Measurements from ENCODE around the gene MYO9A. TPM values are rescaled to one million over a fixed set of nuclear protein-coding genes. Genes with fewer than 3 reads are reported as not detected.

Gene MYO9A
- total RNA-seq, 1 donor, result 55.9 TPM

DNA sequence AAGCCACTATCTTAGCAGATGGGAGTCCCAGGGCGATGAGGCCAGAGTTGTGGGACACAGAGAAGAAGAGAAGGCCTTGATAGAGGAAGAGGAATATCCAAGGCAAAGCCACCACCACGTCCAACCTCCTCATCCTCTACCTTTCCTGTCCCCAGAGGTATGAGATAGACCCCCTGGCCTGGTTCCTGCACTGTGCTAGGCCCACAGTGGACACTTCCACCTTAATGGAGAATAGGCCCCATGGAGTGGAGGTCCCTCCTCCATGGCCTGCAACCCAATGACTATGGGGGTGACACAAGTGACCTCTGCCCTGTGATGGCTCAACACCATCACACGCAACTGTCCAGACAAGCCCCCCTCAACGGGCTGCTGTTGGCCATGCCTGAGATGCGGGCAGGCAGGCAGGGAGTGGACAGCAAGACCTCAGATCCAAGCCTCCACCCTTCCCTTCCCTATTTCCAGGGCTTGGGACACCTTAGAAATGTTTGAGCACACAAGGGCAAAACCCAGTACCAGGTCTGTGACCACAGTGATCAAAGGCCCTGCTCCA lies 42.8 kb upstream of the MYO9A start:
- TF ChIP-seq, protein P1, sequence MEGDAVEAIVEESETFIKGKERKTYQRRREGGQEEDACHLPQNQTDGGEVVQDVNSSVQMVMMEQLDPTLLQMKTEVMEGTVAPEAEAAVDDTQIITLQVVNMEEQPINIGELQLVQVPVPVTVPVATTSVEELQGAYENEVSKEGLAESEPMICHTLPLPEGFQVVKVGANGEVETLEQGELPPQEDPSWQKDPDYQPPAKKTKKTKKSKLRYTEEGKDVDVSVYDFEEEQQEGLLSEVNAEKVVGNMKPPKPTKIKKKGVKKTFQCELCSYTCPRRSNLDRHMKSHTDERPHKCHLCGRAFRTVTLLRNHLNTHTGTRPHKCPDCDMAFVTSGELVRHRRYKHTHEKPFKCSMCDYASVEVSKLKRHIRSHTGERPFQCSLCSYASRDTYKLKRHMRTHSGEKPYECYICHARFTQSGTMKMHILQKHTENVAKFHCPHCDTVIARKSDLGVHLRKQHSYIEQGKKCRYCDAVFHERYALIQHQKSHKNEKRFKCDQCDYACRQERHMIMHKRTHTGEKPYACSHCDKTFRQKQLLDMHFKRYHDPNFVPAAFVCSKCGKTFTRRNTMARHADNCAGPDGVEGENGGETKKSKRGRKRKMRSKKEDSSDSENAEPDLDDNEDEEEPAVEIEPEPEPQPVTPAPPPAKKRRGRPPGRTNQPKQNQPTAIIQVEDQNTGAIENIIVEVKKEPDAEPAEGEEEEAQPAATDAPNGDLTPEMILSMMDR (IDR thresholded peaks at IDR 0.05; ENCODE audit: insufficient read depth, low read length), result no peak
- DNase-seq (ENCODE audit: low read depth), result no peak
- no peak overlapping the region for H3K4me3 ChIP-seq (ENCODE audit: low read depth, low read length)

DNA sequence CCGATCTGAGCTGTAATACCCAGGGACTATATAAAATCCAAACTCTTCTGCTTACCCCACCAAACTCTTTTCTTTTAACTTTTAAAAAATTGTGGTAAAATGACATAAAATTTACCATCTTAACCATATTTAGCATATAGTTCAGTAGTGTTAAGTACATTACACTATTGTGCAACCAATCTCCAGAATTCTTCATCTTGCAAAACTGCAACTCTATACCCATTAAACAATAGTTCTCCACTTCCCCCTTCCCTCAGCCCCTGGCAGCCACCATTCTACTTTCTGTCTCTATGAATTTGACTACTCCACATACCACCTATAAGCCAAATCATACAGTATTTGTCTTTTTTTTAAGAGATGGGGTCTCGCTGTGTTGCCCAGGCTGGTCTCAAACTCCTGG lies 39.0 kb upstream of the MYO9A start:
- H3K4me3 ChIP-seq (ENCODE audit: low read depth, low read length), result no peak overlapping the region
- TF ChIP-seq, protein P1 (IDR thresholded peaks at IDR 0.05; ENCODE audit: insufficient read depth, low read length), result no peak
- DNase-seq (ENCODE audit: low read depth), result no peak

DNA sequence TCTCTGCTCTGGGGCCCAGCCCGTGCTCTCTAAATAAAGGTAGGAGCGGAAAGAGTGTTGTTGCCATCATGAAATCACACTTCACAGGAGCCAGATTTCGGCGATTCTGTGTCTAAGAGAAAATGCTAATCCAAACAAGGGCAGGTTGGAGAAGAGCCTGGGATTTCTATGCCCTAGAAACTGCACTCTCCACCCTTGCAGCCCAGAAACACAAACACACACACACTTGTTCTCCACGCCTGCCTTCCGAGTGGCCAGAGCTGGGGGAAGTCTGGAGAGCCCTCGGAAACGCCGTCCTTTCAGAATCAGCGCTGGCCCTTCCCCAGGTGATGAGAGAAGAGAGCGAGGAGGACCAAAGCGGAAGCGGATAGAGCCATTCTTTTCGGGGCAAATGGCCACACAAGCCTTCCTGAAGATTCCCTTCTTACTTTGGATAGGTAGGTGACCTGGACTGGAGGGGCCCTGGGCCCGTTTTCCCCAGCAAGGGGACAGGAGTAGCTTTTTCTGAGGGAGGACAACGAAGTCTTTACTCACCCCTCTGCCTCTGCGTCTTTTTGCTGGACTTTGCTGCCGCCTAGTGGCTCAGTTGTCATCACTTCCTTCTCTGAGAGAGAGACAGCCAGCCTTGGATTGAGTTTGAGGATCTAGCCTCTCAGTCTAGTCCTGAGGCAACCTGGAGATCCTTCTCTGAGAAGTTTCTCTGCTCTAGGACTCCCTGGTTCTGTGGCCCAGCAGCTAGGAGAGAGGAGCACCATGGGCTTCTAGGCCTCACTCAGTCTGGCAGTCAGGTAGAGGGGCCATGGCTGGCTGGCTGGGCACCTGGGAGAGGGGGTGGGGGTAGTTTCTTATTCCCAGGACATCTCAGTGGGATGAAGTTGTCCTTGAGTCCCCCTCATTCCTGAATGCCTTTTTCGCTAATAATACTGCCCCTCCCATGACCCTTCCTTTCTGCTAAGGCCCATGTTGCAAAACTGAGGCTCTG lies 38.0 kb upstream of the MYO9A start:
- TF ChIP-seq, protein P1 (IDR thresholded peaks at IDR 0.05; ENCODE audit: insufficient read depth, low read length), result peak; percentile 83
- DNase-seq (ENCODE audit: low read depth), result peak; percentile 85
- H3K4me3 ChIP-seq (ENCODE audit: low read depth, low read length), result peak overlapping the region; percentile 69

DNA sequence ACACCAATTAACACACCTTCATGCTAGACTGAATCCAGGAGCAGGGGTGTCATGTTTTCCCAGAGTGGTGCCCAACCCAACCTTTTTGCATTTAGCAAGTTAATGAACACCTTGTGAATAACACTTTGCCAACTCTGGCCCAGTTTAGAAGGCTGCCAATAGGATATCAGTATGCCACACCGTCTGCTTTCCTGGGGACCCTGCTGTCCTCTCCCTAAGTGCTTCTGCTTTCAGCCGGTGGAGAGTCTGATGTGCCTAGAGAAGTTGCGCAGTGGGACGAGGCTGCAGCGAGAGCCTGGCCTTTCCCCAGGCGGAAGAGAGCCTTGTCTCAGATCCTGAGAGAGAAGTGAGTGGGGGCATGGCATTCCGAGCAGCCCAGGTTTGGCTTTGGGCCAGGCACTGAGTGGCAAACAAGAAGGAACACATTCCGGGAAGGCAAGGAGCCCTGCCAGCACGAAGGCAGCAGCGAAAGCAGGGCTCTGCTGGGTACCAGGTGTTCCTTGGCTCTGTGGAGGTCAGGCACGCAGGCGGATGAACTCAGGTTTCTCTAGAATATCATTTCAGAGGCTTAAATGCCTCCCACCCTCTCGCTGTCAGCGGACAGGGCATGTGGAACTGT lies 37.2 kb upstream of the MYO9A start:
- peak; percentile 23 for DNase-seq (ENCODE audit: low read depth)
- peak overlapping the region; percentile 69 for H3K4me3 ChIP-seq (ENCODE audit: low read depth, low read length)
- TF ChIP-seq, protein P1 (IDR thresholded peaks at IDR 0.05; ENCODE audit: insufficient read depth, low read length), result no peak

DNA sequence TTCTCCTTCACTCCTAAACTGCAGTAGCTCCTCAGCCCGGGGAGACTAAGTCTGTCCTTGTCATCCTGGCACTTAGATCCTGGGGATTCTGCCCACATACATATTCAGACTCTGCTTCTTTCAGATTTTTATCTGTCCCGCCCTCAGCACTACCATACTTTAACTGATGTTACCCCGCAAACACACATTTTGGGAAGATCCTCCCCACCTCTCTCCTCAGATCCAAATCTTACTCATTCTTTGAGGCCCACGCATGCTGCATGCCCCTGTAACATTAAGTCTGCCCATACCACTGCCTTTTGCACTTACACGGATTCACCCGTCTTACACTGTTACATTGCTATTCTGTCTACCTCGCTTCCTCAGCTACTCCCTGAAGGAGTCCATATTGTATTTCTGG lies 36.4 kb upstream of the MYO9A start:
- no peak for DNase-seq (ENCODE audit: low read depth)
- H3K4me3 ChIP-seq (ENCODE audit: low read depth, low read length), result no peak overlapping the region
- TF ChIP-seq, protein P1 (IDR thresholded peaks at IDR 0.05; ENCODE audit: insufficient read depth, low read length), result no peak

DNA sequence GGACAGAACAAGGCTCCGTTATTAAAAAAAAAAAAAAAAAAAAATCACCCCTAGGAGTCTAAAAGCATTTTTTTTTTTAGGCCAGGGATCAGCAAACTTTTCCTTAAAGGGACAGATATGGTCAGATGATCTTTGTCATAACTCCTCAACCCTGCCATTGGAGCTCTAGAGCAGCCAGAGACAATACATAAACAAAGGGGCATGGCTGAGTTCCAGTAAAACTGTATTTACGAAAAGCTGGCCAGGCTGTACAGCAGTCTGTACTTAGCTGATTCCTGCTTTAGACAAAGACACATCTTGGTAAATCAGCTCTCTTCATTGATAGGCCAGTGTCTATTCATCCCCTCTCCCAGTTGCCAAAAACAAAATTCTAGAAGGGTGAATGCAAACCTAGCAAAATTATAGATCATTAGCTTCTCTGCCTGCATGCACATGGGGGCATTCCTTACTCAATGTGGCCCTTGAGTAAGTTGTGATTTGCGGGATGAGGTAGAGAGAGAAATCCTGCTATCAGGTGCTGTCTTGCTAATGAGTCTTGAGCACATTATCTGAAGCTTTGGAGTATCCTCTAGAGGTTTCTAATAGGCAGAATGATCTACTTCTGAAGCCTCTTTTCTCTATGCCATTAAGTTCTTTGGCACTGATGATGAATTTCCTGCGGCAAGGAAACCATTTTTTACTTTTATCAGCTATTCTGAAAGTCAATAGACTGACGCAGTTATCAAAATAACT lies 35.5 kb upstream of the MYO9A start:
- TF ChIP-seq, protein P1 (IDR thresholded peaks at IDR 0.05; ENCODE audit: insufficient read depth, low read length), result no peak
- H3K4me3 ChIP-seq (ENCODE audit: low read depth, low read length), result no peak overlapping the region
- DNase-seq (ENCODE audit: low read depth), result no peak
